GM18861 (cell line): Measurements from ENCODE around the gene PRR7.
A peak's percentile ranks its signal among the peaks of the same experiment; 100 is the strongest.

Source experiments
- ATAC-seq: cut with Tn5 transposase; IDR thresholded peaks from one replicate; pipeline ENCODE4 v1.9.1; 2021; ENCODE audit not compliant: unreplicated experiment

PRR7 gene

GRCh38 chr5:177421062-177421798, 25.4 kb upstream of the PRR7 start:
- no peak for ATAC-seq

- no peak for ATAC-seq
These were observed 22.9 kb upstream of the PRR7 start for GRCh38 chr5:177423671-177424070.

- ATAC-seq: no peak
These were observed 21.3 kb upstream of the PRR7 start for GRCh38 chr5:177425196-177425800.

- peak; percentile 75 for ATAC-seq
These were observed 20.6 kb upstream of the PRR7 start for GRCh38 chr5:177425801-177426565.

GRCh38 chr5:177426566-177427210, 19.9 kb upstream of the PRR7 start, which contains the start of gene GRK6:
TSS of gene GRK6 (plus strand) at chr5:177426676. CDS start at chr5:177426846, 170 bp downstream.
- peak; percentile 1 for ATAC-seq

GRCh38 chr5:177427211-177427822, 19.3 kb upstream of the PRR7 start:
- ATAC-seq: no peak

GRCh38 chr5:177427919-177428573, 18.6 kb upstream of the PRR7 start:
- no peak for ATAC-seq

GRCh38 chr5:177428574-177429217, 17.9 kb upstream of the PRR7 start:
- no peak for ATAC-seq

GRCh38 chr5:177429248-177430040, 17.2 kb upstream of the PRR7 start:
- ATAC-seq: no peak

GRCh38 chr5:177430140-177430951, 16.3 kb upstream of the PRR7 start:
- no peak for ATAC-seq

GRCh38 chr5:177430972-177431316, 15.7 kb upstream of the PRR7 start:
- no peak for ATAC-seq

- ATAC-seq: peak; percentile 47
These were observed 15.1 kb upstream of the PRR7 start for GRCh38 chr5:177431317-177432142.

GRCh38 chr5:177432143-177432838, 14.3 kb upstream of the PRR7 start:
- ATAC-seq: no peak

GRCh38 chr5:177432839-177433657, 13.6 kb upstream of the PRR7 start:
- no peak for ATAC-seq

- ATAC-seq: no peak
These were observed 12.9 kb upstream of the PRR7 start for GRCh38 chr5:177433658-177434217.

- no peak for ATAC-seq
These were observed 12.2 kb upstream of the PRR7 start for GRCh38 chr5:177434437-177434836.
